ENCODE results near the gene MICAL3.
"Not testable (repeated sequence)": the region's sequence is repeated elsewhere in the genome, so short reads cannot be mapped to it uniquely, and the experiment has no call there.

GRCh38 chr22:17992976-17993375 is 31.4 kb downstream of the MICAL3 start:
- TF ChIP-seq, protein P1, sequence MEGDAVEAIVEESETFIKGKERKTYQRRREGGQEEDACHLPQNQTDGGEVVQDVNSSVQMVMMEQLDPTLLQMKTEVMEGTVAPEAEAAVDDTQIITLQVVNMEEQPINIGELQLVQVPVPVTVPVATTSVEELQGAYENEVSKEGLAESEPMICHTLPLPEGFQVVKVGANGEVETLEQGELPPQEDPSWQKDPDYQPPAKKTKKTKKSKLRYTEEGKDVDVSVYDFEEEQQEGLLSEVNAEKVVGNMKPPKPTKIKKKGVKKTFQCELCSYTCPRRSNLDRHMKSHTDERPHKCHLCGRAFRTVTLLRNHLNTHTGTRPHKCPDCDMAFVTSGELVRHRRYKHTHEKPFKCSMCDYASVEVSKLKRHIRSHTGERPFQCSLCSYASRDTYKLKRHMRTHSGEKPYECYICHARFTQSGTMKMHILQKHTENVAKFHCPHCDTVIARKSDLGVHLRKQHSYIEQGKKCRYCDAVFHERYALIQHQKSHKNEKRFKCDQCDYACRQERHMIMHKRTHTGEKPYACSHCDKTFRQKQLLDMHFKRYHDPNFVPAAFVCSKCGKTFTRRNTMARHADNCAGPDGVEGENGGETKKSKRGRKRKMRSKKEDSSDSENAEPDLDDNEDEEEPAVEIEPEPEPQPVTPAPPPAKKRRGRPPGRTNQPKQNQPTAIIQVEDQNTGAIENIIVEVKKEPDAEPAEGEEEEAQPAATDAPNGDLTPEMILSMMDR (IDR thresholded peaks at IDR 0.05; ENCODE audit: insufficient read depth, low read length): not testable (repeated sequence)
- not testable (repeated sequence) for TF ChIP-seq REST (IDR thresholded peaks at IDR 0.05; ENCODE audit: insufficient replicate concordance, low read depth); POLR2AphosphoS5 (IDR thresholded peaks at IDR 0.05; ENCODE audit: low read depth); SPI1 (IDR thresholded peaks at IDR 0.05; ENCODE audit: borderline replicate concordance, low read depth)
